Measurements from ENCODE around the gene DCAF15. TPM values are rescaled to one million over a fixed set of nuclear protein-coding genes. Genes with fewer than 3 reads are reported as not detected.
"Not testable (repeated sequence)": the region's sequence is repeated elsewhere in the genome, so short reads cannot be mapped to it uniquely, and the experiment has no call there.

Gene DCAF15
- total and polyA plus RNA-seq, 4 donors: 10.9 to 49.9 (median 35.3) TPM

DNA sequence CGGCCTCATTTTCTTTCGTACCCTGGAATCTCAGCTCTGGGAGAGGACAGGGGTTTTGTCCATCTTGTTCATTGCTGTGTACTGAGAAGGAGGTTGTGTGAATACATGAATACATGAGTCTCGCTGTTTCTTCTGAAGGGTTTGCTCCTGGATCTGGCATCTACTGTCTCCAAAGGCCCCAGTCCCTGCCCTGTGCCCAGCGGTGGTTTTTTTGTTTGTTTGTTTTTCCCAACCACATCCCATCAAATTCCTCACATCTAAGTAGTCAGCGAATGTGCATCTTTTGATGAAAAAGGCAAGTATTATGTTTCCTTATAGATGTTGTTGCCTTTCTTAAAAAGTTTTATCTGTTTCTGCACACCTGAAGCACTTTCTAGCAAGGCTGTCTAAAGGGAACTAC lies 12.5 kb downstream of the DCAF15 start:
- Histone ChIP-seq H3K36me3 (ENCODE audit: control insufficient read depth, insufficient read depth, low read length) (peaks cover 89% of the 10 kb centered on the region), H3K27me3 (ENCODE audit: control insufficient read depth, insufficient read depth, low read length) (no peaks in the 10 kb centered on the region), H3K4me1 (ENCODE audit: control insufficient read depth, insufficient read depth, low read length) (no peaks in the 10 kb centered on the region), H3K27ac (ENCODE audit: low read depth, low read length) (no peak overlapping the region), H3K4me3 (ENCODE audit: low read depth, low read length) (no peak overlapping the region), H3K9me3 (ENCODE audit: control insufficient read depth, insufficient read depth, low read length) (no peaks in the 10 kb centered on the region)
- DNase-seq (ENCODE audit: low read depth in 4 of 6, low spot score in 6 of 6): no peak
- WGBS (ENCODE audit: insufficient coverage): 90% methylated on average over 2 of the region's 5 CpGs

DNA sequence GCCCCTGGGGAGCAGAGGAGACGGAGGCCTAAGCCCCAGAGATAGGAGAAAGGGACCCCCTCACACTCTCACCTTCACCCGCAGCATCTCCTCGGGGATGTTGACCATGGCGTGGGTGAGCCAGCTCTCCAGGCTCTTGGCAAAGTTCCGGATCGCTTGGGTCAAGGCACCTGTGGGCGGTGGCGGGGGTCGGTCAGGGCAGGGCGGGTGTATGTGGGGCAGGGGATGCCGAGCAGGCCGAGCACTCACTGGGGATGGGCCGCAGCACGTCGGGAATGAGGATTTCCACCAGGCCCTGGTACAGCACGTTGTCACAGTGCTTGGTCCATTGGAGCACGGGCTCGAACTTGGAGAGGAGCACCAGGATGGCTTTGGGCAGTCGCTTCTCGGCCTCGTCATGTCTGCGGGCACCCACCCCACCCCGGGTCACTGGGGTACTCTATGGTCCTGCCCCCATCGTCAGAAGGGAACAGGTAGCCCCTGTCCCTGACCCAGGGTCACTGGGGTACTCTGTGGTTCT lies 13.1 kb downstream of the DCAF15 start:
- 91% methylated on average over 22 of the region's 24 CpGs for WGBS (ENCODE audit: insufficient coverage)
- Histone ChIP-seq H3K9me3 (ENCODE audit: control insufficient read depth, insufficient read depth, low read length) (no peaks in the 10 kb centered on the region), H3K27ac (ENCODE audit: low read depth, low read length) (no peak overlapping the region), H3K36me3 (ENCODE audit: control insufficient read depth, insufficient read depth, low read length) (peaks cover 89% of the 10 kb centered on the region), H3K27me3 (ENCODE audit: control insufficient read depth, insufficient read depth, low read length) (no peaks in the 10 kb centered on the region), H3K4me3 (ENCODE audit: low read depth, low read length) (no peak overlapping the region), H3K4me1 (ENCODE audit: control insufficient read depth, insufficient read depth, low read length) (no peaks in the 10 kb centered on the region)
- DNase-seq (ENCODE audit: low read depth in 4 of 6, low spot score in 6 of 6): no peak

DNA sequence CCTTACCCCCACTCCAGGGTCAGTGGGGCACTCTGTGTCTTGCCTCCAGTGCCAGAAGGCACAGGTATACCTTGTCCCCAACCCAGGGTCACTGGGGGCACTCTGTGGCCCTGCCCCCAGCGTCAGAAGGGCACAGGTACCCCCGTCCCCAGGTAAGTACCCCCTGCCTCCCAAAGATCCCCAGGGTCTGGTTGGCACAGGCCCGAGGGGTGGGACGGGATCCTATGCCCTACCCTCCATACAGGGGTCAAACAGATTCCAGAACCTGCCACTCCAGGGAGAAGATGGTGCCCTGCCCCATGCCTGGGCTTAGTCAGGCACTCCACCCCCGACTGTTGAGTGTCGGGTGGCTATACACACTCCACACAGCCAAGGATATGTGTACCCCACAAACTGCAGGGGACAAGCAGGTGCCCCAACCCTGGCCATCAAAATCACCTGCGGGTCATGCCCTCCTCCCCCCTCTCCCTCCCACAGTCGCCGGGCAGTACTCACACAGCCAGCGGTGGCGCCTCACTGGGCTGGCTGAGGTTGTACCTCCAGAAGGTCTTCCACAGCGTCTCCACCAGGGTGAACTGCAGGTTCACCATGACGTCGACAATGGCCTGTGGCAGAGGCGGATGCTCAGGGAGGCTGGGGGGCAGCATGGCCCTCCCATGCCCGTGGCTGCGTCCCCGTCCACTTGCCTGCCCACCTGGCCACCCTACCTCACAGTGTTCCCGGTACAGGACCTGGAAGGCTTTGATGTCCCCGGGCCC lies 13.8 kb downstream of the DCAF15 start:
- Histone ChIP-seq H3K36me3 (ENCODE audit: control insufficient read depth, insufficient read depth, low read length) (peaks cover 87% of the 10 kb centered on the region), H3K27ac (ENCODE audit: low read depth, low read length) (no peak overlapping the region), H3K4me1 (ENCODE audit: control insufficient read depth, insufficient read depth, low read length) (no peaks in the 10 kb centered on the region), H3K27me3 (ENCODE audit: control insufficient read depth, insufficient read depth, low read length) (no peaks in the 10 kb centered on the region), H3K9me3 (ENCODE audit: control insufficient read depth, insufficient read depth, low read length) (no peaks in the 10 kb centered on the region), H3K4me3 (ENCODE audit: low read depth, low read length) (no peak overlapping the region)
- WGBS (ENCODE audit: insufficient coverage): 90% methylated on average over 17 of the region's 20 CpGs
- no peak for DNase-seq (ENCODE audit: low read depth in 4 of 6, low spot score in 6 of 6)

DNA sequence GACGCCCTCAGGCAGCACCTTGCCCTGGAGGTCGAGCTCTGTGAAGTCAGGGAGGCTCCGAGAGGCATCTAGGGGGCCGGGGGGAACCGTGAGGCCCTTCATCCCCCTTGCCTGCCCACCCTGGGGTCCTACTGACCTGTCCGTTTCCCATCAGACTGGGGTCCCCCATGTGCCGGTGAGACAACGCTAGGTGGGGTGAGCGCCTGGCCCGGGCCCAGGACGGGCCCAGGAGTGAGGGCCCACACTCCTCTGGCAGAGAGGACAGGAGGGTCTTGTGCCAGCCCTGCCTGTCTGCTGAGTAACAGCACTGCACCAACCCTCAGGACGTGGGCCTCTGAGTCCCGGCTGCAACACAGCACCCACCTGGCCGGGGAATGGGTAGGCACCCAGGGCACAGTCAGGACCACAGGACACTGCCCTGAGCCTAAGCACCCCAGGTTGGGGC lies 14.4 kb downstream of the DCAF15 start:
- WGBS (ENCODE audit: insufficient coverage): 93% methylated on average over 14 of the region's 14 CpGs
- DNase-seq (ENCODE audit: low read depth in 4 of 6, low spot score in 6 of 6): no peak
- no peak overlapping the region for H3K27ac ChIP-seq (ENCODE audit: low read depth, low read length)
- peaks cover 86% of the 10 kb centered on the region for H3K36me3 ChIP-seq (ENCODE audit: control insufficient read depth, insufficient read depth, low read length)
- H3K27me3 ChIP-seq (ENCODE audit: control insufficient read depth, insufficient read depth, low read length): no peaks in the 10 kb centered on the region
- H3K4me3 ChIP-seq (ENCODE audit: low read depth, low read length): no peak overlapping the region
- H3K4me1 ChIP-seq (ENCODE audit: control insufficient read depth, insufficient read depth, low read length): no peaks in the 10 kb centered on the region
- no peaks in the 10 kb centered on the region for H3K9me3 ChIP-seq (ENCODE audit: control insufficient read depth, insufficient read depth, low read length)

DNA sequence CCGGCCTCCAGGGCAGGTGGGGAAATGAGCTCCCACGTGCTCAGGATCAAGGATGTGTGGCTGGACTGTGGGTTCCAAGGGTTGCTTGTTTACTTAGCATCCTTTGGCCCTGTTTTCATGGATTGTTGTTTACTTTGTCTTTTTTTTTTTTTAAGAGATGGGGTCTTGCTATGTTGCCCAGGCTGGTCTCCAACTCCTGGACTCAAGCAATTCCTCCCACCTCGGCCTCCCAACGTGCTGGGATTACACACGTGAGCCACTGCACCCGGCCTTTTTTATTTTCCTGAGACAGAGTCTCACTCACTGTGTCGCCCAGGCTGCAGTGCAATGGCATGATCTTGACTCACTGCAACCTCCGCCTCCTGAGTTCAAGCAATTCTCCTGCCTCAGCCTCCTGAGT lies 14.9 kb downstream of the DCAF15 start:
- not testable (repeated sequence) for H3K27me3 ChIP-seq (ENCODE audit: control insufficient read depth, insufficient read depth, low read length); H3K27ac ChIP-seq (ENCODE audit: low read depth, low read length); H3K9me3 ChIP-seq (ENCODE audit: control insufficient read depth, insufficient read depth, low read length); H3K4me3 ChIP-seq (ENCODE audit: low read depth, low read length); DNase-seq (ENCODE audit: low read depth in 4 of 6, low spot score in 6 of 6); H3K4me1 ChIP-seq (ENCODE audit: control insufficient read depth, insufficient read depth, low read length)
- WGBS (ENCODE audit: insufficient coverage): 99% methylated on average over 7 of the region's 8 CpGs
- peaks cover 84% of the 10 kb centered on the region for H3K36me3 ChIP-seq (ENCODE audit: control insufficient read depth, insufficient read depth, low read length)

DNA sequence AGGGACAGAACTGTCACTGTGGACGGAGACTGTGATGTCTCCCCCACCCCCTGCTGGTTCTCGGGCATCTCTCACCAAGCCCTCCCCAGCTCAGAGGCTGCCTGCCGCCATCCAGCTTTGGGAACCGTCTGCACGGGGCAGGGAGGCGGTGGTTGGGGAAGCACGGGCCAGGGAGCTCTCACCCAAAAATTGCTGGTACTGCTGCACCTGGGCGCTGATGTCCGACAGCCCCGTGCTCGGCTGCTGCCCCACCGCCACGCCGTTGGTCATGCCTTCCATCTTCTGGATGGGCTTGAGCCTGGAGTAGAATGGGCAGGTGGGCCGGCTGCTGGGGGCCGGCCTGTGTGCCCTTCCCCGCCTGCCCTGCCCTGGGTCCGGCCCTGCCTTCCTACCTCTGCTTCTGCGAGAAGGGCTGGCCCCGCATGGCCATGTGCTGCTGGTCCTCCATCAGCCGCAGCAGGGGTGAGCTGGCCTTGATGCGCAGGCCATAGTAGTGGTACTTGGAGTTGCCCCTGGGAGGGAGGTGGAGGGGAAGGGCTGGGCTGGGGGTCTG lies 16.1 kb downstream of the DCAF15 start:
- WGBS (ENCODE audit: insufficient coverage): 96% methylated on average over 22 of the region's 22 CpGs
- Histone ChIP-seq H3K27ac (ENCODE audit: low read depth, low read length) (no peak overlapping the region), H3K9me3 (ENCODE audit: control insufficient read depth, insufficient read depth, low read length) (no peaks in the 10 kb centered on the region), H3K4me3 (ENCODE audit: low read depth, low read length) (no peak overlapping the region), H3K4me1 (ENCODE audit: control insufficient read depth, insufficient read depth, low read length) (no peaks in the 10 kb centered on the region), H3K36me3 (ENCODE audit: control insufficient read depth, insufficient read depth, low read length) (peaks cover 85% of the 10 kb centered on the region), H3K27me3 (ENCODE audit: control insufficient read depth, insufficient read depth, low read length) (no peaks in the 10 kb centered on the region)
- DNase-seq (ENCODE audit: low read depth in 4 of 6, low spot score in 6 of 6): no peak

DNA sequence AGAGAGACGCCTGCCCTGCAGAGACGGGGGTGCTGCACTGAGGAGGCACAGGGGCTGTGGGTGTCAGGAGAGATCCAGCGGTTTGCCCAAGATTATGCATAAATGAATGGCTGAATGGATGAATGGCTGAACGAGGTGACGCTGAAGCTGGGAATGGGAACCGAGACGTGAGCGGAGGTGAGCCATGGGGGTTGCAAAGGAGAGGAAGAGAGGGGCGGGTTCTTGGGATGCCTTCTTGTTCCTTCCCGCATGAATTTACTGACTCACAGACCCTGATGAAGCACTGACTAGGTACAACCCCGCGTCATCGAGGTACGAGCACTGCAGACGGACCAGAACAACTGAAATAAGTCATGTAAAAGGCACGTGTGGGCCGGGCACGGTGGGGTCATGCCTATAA lies 16.7 kb downstream of the DCAF15 start:
- Histone ChIP-seq H3K36me3 (ENCODE audit: control insufficient read depth, insufficient read depth, low read length) (peaks cover 84% of the 10 kb centered on the region), H3K4me1 (ENCODE audit: control insufficient read depth, insufficient read depth, low read length) (no peaks in the 10 kb centered on the region), H3K27me3 (ENCODE audit: control insufficient read depth, insufficient read depth, low read length) (no peaks in the 10 kb centered on the region), H3K4me3 (ENCODE audit: low read depth, low read length) (no peak overlapping the region), H3K27ac (ENCODE audit: low read depth, low read length) (no peak overlapping the region), H3K9me3 (ENCODE audit: control insufficient read depth, insufficient read depth, low read length) (no peaks in the 10 kb centered on the region)
- DNase-seq (ENCODE audit: low read depth in 4 of 6, low spot score in 6 of 6): no peak
- WGBS (ENCODE audit: insufficient coverage): 93% methylated on average over 18 of the region's 18 CpGs

DNA sequence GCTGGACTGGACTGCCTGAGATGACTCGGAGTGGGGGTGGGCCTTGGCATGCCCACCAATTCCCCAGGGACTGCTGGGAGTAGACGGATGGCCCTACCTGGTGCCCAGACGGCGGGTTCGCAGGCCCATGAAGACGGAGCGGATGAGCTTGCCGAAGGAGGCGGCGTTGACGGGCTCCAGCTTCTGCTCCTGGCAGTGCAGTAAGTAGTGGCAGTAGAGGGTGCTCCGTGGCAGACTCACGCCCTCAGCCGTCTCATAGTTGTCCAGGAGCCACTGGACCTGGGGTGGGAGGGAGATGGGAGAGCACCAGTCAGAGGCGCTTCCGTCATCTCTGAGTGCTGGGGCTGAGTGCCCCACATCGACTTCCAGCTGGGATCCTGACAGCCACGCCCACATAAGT lies 17.6 kb downstream of the DCAF15 start:
- no peaks in the 10 kb centered on the region for H3K27me3 ChIP-seq (ENCODE audit: control insufficient read depth, insufficient read depth, low read length)
- H3K9me3 ChIP-seq (ENCODE audit: control insufficient read depth, insufficient read depth, low read length): no peaks in the 10 kb centered on the region
- no peak for DNase-seq (ENCODE audit: low read depth in 4 of 6, low spot score in 6 of 6)
- H3K27ac ChIP-seq (ENCODE audit: low read depth, low read length): no peak overlapping the region
- peaks cover 88% of the 10 kb centered on the region for H3K36me3 ChIP-seq (ENCODE audit: control insufficient read depth, insufficient read depth, low read length)
- H3K4me1 ChIP-seq (ENCODE audit: control insufficient read depth, insufficient read depth, low read length): no peaks in the 10 kb centered on the region
- WGBS (ENCODE audit: insufficient coverage): 93% methylated on average over 12 of the region's 18 CpGs
- no peak overlapping the region for H3K4me3 ChIP-seq (ENCODE audit: low read depth, low read length)

DNA sequence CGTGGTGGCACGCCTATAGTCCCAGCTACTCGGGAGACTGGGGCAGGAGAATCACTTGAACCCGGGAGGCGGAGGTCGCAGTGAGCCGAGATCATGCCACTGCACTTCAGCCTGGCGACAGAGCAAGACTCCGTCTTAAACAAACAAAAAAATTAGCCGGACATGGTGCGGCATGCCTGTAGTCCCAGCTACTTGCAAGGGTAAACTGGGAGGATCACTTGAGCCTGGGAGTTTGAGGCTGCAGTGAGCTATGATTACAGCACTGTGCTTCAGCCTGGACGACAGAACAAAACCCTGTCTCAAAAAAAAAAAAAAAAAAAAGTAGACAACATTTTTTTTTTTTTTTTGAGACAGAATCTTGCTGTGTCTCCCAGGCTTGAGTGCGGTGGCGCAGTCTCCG lies 19.6 kb downstream of the DCAF15 start:
- H3K4me3 ChIP-seq (ENCODE audit: low read depth, low read length); DNase-seq (ENCODE audit: low read depth in 4 of 6, low spot score in 6 of 6); H3K27me3 ChIP-seq (ENCODE audit: control insufficient read depth, insufficient read depth, low read length); H3K9me3 ChIP-seq (ENCODE audit: control insufficient read depth, insufficient read depth, low read length); H3K27ac ChIP-seq (ENCODE audit: low read depth, low read length); H3K4me1 ChIP-seq (ENCODE audit: control insufficient read depth, insufficient read depth, low read length): not testable (repeated sequence)
- peaks cover 90% of the 10 kb centered on the region for H3K36me3 ChIP-seq (ENCODE audit: control insufficient read depth, insufficient read depth, low read length)
- WGBS (ENCODE audit: insufficient coverage): 99% methylated on average over 11 of the region's 15 CpGs
